HG03196 (cell line): ENCODE results near the gene ADGRF4.
"Not testable (repeated sequence)": the region's sequence is repeated elsewhere in the genome, so short reads cannot be mapped to it uniquely, and the experiment has no call there.

Experiments
- ATAC-seq: cut with Tn5 transposase; IDR thresholded peaks from one replicate; pipeline ENCODE4 v1.9.1; 2021; ENCODE audit not compliant: unreplicated experiment

Gene ADGRF4

DNA sequence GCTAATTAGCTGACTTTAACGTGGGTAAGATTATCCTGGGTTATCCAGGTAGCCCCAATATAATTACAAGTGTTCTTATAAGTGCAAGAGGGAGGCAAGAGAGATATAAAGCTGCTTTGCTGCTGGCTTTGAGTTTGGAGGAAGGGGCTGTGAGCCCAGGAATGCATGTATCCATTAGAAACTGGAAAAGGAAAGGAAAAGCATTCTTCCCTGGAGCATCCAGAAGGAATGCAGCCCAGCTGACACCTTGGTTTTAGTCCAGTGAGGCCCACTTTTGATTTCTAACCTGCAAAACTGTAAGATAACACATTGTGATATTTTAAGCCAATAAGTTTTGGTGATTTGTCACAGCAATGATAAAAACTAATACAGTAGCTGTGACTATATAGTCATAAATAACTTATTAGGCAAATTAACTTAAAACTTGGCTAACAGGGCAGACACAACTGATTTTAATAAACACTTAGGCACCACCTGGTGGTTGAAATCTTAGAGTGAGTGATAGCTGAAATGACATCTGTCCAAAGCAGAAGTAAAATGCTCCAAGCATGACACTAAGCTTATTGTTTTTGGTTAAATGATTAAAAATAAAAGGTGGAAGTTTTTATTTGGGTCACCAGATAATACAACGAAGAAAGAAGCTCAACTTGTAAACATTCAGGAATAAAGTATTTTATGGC lies 35.6 kb downstream of the ADGRF4 start:
- ATAC-seq = no peak

DNA sequence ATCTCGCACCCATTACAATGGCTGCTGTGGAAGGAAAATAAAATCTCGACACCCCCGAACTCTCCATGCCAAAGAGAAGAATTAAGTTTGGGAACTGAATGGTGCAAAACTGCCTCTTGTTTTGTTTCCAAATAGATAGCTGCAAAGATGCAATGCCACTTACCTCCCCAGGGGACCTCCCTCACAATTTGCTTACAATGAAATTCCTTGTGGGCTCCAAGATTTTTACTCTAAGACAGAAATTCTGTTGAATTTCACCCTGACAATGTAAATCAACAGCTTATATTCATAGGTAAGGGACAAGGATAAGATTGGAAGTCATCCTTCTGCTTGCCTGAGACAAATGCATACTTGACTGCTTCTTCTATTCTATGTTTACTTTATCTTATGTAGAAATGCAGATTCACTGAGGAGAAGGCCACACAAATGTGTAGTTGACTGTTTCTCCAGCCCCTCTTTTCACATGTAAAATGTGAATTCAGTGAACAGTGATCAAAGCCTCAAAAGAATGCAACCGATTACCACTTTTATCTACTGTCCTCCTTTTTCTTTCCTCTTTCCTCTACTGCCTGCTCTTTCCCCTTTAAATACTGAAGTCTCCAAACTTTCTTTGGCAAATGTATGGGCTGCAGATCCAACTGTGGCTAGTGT lies 36.6 kb downstream of the ADGRF4 start:
- no peak for ATAC-seq

DNA sequence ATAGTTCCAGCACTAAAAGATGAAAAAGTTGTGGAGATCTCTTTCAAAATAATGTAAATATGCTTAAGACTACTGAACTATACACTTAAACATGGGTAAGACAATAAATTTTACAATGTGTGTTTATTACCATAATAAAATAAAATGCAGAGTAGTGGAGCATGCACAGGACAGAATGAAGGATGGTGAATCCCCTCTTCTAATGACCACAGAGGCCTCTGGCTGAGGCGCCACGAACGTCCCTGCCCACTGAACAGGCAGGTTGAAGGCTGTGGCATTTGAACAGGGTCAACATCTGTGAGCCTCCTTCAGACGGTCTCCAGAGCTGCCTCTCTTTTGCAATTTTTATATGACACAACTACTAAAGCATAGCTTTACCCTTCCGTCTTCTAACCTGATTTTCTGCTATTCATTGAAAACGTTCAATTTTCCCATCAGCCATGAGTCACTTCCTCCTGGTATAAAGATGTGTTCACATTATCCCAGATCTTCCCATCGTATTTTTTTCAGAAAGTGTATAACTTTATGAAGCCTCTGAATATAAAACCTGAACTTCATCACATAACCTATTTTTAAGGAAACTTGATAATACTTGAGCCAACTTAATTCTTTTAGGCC lies 37.8 kb downstream of the ADGRF4 start:
- ATAC-seq = no peak

DNA sequence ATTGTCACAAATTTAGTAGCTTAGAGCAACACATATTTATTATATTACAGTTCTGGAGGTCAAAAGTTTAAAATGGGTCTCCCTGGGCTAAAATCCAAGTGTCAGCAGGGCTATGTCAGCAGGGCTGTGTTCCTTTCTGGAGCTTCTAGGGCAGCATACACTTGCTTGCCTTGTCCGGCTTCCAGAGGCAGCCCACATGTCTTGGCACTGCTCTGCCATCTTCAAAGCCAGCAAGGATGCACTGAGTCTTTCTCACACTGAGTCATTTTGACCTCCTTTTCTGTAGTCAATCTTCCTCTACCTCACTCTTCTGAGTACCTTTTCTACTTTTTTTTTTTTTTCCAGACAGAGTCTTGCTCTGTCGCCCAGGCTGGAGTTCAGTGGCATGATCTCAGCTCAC lies 39.0 kb downstream of the ADGRF4 start:
- ATAC-seq = no peak

DNA sequence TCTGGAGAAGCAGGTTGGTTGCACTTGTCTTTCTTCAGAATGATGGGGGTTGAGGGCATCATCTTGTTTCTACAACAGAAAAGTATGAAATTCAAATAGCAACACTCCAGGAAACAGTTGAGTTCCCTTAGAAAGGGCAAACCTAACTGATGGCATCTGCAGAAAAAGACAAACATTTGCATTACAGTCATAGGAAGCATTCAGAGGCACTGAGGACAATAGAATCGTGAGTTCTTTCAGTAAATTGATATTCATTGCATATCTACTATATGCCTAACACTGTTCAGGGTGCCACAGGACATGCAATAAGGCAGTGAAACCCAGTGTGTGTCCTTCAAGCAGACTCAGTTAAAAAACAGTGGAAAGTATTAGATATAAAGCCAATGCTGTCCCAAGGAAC lies 42.3 kb downstream of the ADGRF4 start:
- no peak for ATAC-seq

DNA sequence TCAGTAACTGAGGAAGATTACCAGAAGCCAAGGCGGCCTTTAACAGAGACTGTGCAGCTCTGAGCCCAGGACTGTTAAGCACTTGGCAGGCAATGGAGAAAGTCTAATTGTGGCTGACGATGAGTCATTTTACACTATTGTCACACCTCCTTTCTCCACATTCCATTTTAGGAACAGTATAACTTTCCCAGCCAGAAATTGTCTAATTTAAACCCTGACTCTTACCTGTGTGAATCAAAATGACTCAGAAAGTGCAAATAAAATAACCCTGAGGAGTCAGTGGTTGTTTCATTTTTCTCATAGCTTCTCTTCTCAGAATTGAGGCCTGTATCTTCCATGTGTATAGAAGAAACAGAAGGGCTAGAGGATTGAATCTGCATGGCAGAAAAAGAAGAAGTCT lies 43.4 kb downstream of the ADGRF4 start:
- no peak for ATAC-seq

DNA sequence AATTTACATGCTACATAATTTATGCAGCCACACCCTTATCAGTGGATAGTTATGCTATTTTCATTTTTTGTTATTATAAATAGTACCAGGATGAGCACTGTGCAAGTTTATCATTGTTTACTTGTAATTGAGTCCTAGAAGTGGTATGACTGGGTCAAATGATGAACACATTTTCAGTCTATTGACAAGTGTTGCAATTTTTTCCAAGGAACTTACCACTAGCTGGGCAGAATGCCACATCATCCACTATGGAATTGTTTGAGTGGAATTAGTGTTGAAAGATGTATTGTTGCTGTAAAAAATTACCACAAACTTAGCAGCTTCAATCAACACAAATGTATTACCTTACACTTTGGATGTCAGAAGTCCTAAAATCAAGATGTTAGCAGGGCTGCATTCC lies 45.4 kb downstream of the ADGRF4 start:
- ATAC-seq = no peak

DNA sequence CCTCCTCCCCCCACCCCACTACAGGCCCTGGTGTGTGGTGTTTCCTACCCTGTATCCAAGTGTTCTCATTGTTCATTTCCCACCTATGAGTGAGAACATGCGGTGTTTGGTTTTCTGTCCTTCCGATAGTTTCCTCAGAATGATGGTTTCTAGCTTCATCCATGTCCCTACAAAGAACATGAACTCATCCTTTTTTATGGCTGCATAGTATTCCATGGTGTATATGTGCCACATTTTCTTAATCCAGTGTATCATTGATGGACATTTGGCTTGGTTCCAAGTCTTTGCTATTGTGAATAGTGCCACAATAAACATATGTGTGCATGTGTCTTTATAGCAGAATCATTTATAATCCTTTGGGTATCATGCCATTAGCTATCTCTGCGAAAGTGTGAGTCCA lies 46.9 kb downstream of the ADGRF4 start:
- not testable (repeated sequence) for ATAC-seq

DNA sequence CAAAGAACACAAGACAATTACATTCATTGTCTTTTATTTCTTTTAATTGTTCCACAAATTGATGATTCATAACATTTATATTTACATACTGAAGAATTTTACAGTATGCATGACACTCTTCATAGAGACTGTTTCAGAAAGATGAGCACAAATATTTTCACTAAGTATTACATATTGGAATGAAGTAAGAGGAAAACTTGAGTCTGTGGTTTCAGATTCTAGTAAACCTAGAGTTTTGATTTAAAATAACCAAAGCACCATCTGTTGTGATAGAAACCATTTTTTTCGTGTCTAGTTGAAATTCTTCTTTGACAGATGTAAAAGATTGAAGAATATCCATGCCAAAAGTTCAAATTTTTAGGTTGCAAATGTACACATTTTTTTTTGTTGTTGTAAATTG lies 51.4 kb downstream of the ADGRF4 start:
- ATAC-seq = no peak

DNA sequence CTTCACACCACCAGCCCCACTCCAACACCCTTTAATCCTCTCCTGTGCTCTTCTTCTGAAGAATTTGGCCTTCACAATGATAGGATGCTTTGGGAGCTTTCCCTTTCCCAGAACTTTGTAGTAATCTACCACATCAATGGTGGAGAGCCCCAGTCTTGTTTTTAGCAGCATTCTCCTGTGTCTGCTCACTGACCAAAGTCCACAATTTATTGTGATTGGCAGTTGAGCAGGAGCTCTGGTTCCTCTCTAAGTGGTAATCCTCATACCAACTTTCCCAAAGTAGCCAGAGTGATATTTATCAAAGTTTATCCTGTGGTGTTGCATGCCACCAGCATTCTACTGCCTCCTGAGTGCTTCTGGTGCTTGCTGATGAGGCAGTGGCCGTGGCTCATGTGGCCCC lies 54.4 kb downstream of the ADGRF4 start:
- ATAC-seq = no peak

DNA sequence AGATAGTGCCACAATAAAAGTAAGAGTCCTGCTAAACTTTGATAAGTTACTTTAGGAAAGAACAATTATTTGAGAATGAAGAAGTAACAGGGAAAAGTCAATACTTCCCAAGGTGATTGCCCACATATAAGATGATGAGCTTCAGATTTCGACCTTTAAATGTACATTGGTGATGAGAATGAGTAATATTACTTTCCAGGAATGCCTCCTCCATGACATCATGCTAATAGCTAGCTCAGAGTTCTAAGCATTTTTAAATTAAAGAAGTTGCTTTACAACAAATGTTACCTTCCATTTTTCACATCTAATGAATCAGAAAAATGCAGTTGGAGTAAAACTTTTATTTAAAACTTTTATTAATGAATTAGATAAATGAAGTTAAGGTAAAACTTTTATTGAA lies 61.0 kb downstream of the ADGRF4 start:
- no peak for ATAC-seq

DNA sequence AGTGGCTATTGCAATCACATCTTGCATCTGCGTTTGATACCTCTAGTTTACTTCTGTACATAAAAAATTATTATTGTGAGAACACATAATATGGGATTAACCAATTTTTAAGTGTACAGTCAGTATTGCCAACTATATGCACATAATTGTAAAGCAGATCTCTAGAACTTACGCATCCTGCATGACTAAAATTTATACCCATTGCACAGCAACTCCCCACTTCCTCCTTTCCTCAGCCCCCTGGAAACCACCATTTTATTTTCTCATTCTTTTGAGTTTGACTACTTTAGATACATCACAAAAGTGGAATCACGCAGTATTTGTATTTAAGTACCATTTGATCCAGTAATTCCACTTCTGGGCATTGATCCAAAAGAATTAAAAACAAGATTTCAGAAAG lies 64.1 kb downstream of the ADGRF4 start:
- ATAC-seq = no peak

DNA sequence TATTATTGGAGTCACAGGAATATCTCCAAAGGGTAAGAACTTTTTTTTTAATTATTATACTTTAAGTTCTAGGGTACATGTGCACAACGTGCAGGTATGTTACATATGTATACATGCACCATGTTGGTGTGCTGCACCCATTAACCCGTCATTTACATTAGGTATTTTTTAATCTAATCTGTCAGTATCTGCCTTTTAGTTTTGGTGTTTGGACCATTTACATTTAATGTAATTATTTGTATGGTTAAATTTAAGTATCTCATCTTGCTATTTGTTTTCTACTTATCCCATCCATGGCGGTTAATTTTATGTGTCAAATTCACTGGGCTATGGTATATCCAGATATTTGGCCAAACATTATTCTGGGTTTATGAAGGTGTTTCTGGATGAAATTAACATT lies 68.1 kb downstream of the ADGRF4 start:
- no peak for ATAC-seq

DNA sequence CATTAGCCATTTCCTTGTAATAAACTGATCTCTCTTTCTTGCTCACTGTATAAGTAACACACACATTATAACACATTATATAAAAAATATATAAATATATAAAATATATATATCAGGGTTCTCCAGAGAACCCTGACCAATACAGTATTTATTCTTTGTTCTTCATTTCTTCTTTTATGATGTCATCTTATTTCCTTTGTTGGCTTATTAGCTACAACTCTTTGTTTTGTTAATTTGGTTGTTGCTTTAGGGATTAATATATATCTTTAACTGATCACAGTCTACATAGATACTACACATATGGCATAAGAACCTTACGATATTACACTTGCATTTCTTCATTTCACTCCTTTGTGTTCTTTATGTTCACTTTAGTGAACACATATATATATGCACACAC lies 68.7 kb downstream of the ADGRF4 start:
- ATAC-seq = no peak

DNA sequence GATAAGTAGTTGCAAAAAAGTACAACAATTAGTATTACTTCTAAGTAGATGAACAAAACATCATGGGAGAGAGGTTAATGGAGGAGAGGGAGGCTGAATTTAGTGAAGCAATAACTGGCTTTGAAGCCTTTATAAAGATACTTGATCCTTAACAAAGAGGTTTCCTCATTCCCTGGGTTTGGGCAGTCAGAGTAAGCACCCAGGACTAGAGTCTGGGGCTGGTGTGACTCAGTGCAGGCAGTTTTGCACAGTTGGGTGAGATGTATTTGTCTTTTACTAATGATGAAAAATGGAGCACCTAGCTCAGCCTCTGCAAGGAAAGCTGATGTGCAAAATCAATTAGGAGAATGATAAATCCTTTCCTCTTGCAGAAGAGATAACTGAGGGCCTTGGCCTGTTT lies 71.6 kb downstream of the ADGRF4 start:
- ATAC-seq = no peak
